Measurements from ENCODE around the gene HIRIP3.

DNA sequence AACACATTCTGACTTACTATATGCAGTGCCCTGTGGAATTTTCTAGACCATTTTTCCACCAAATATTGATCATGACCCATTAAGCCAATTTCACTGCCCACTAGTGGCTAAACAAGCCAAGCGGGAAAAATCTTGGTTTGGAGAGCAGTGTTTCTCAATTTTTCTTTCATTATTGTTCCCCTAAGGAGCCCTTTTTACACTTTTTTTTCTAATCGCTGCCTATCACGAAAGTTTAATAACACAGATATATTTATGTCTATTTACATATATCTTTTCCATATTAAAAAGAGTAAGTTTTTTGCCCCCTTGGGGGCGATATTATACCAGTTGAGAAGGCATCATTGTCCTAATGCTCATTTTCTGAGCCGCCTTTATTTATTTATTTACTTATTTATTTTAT lies 46.4 kb upstream of the HIRIP3 start:
- peak; percentile 61 to 75 for TF ChIP-seq RAD21 (conservative IDR thresholded peaks at IDR 0.05 in 1 of 2, IDR thresholded peaks at IDR 0.05 in 1 of 2)
- TF ChIP-seq, protein P1, sequence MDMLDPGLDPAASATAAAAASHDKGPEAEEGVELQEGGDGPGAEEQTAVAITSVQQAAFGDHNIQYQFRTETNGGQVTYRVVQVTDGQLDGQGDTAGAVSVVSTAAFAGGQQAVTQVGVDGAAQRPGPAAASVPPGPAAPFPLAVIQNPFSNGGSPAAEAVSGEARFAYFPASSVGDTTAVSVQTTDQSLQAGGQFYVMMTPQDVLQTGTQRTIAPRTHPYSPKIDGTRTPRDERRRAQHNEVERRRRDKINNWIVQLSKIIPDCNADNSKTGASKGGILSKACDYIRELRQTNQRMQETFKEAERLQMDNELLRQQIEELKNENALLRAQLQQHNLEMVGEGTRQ (IDR thresholded peaks at IDR 0.05): no peak
- TF ChIP-seq, protein P2, sequence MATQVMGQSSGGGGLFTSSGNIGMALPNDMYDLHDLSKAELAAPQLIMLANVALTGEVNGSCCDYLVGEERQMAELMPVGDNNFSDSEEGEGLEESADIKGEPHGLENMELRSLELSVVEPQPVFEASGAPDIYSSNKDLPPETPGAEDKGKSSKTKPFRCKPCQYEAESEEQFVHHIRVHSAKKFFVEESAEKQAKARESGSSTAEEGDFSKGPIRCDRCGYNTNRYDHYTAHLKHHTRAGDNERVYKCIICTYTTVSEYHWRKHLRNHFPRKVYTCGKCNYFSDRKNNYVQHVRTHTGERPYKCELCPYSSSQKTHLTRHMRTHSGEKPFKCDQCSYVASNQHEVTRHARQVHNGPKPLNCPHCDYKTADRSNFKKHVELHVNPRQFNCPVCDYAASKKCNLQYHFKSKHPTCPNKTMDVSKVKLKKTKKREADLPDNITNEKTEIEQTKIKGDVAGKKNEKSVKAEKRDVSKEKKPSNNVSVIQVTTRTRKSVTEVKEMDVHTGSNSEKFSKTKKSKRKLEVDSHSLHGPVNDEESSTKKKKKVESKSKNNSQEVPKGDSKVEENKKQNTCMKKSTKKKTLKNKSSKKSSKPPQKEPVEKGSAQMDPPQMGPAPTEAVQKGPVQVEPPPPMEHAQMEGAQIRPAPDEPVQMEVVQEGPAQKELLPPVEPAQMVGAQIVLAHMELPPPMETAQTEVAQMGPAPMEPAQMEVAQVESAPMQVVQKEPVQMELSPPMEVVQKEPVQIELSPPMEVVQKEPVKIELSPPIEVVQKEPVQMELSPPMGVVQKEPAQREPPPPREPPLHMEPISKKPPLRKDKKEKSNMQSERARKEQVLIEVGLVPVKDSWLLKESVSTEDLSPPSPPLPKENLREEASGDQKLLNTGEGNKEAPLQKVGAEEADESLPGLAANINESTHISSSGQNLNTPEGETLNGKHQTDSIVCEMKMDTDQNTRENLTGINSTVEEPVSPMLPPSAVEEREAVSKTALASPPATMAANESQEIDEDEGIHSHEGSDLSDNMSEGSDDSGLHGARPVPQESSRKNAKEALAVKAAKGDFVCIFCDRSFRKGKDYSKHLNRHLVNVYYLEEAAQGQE (IDR thresholded peaks at IDR 0.05): no peak
- no peak for TF ChIP-seq POLR2A (IDR thresholded peaks at IDR 0.05; ENCODE audit: low read length)
- TF ChIP-seq, protein P3, sequence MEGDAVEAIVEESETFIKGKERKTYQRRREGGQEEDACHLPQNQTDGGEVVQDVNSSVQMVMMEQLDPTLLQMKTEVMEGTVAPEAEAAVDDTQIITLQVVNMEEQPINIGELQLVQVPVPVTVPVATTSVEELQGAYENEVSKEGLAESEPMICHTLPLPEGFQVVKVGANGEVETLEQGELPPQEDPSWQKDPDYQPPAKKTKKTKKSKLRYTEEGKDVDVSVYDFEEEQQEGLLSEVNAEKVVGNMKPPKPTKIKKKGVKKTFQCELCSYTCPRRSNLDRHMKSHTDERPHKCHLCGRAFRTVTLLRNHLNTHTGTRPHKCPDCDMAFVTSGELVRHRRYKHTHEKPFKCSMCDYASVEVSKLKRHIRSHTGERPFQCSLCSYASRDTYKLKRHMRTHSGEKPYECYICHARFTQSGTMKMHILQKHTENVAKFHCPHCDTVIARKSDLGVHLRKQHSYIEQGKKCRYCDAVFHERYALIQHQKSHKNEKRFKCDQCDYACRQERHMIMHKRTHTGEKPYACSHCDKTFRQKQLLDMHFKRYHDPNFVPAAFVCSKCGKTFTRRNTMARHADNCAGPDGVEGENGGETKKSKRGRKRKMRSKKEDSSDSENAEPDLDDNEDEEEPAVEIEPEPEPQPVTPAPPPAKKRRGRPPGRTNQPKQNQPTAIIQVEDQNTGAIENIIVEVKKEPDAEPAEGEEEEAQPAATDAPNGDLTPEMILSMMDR (IDR thresholded peaks at IDR 0.05): peak; percentile 72
- TF ChIP-seq CHD2 (IDR thresholded peaks at IDR 0.05; ENCODE audit: low read length, partially characterized antibody): no peak
- TF ChIP-seq HOXA7 (CRISPR knock-in tag; IDR thresholded peaks at IDR 0.05): no peak
- no peak for TF ChIP-seq CEBPB (IDR thresholded peaks at IDR 0.05)
- TF ChIP-seq, protein P4, sequence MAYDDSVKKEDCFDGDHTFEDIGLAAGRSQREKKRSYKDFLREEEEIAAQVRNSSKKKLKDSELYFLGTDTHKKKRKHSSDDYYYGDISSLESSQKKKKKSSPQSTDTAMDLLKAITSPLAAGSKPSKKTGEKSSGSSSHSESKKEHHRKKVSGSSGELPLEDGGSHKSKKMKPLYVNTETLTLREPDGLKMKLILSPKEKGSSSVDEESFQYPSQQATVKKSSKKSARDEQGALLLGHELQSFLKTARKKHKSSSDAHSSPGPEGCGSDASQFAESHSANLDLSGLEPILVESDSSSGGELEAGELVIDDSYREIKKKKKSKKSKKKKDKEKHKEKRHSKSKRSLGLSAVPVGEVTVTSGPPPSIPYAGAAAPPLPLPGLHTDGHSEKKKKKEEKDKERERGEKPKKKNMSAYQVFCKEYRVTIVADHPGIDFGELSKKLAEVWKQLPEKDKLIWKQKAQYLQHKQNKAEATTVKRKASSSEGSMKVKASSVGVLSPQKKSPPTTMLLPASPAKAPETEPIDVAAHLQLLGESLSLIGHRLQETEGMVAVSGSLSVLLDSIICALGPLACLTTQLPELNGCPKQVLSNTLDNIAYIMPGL (CRISPR knock-in tag; IDR thresholded peaks at IDR 0.05; ENCODE audit: borderline replicate concordance): no peak
- TF ChIP-seq JUNB (IDR thresholded peaks at IDR 0.05): no peak
- no peak for TF ChIP-seq ZNF302 (CRISPR knock-in tag; IDR thresholded peaks at IDR 0.05)
- no peak for TF ChIP-seq JUN (IDR thresholded peaks at IDR 0.05)
- no peak for TF ChIP-seq RNF2 (IDR thresholded peaks at IDR 0.05; ENCODE audit: borderline replicate concordance, low read depth)
- TF ChIP-seq, protein P5, sequence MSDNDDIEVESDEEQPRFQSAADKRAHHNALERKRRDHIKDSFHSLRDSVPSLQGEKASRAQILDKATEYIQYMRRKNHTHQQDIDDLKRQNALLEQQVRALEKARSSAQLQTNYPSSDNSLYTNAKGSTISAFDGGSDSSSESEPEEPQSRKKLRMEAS (IDR thresholded peaks at IDR 0.05): no peak
